Measurements from ENCODE around the gene LRMDA.

GRCh38 chr10:75404815-75405597 lies 26.4 kb upstream of the LRMDA start:
- no peak for TF ChIP-seq CTCF (optimal IDR thresholded peaks at IDR 0.05 in 1 of 3, IDR thresholded peaks at IDR 0.05 in 1 of 3, conservative IDR thresholded peaks at IDR 0.05 in 1 of 3; ENCODE audit: extremely low read depth in 1 of 3, insufficient read depth in 2 of 3, low read length in 3 of 3)
- TF ChIP-seq EZH2 (IDR thresholded peaks at IDR 0.05; ENCODE audit: low read length) = no peak

Data from keratinocyte (primary cell).